AG09319 (cell line): ENCODE results near the gene NDUFB4.

Source experiments
- DNase-seq: peaks from one replicate; pipeline ENCODE4 v3.0.0-alpha.2; 2010; ENCODE audit warnings: low read depth; ENCODE audit errors: extremely low read depth
- CTCF ChIP-seq: IDR thresholded peaks from 2 replicates; pipeline ENCODE4 v1.5.1; 2011; ENCODE audit warnings: low read depth, mild to moderate bottlenecking, inconsistent platforms, low read length, moderate library complexity

Gene NDUFB4

DNA sequence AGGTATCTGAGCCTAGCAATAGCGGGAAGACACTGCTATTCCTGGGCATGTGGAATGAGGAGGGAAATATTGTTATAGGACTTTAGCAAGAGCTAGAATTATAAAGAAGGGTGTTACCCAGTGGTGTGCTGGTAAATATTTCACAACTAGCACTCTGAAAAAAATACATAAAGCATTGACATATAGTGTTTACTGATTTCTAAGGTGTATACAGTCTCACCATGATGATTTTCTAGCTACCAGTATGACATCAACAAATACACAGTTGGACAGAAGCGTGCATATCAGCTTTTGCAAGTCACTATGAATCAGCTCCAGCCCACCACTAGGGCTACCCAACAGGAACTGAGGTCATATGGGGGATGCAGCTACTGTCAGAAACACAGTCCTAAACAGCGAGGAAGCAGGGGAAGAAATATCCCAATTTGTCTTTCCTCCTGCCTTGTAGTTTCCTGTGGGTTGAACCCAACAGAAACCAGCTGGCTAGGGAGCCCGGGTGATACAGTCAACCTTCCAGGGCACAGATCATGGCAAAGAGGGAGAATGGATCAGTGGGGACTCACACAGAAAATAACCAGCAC is 46.3 kb downstream of the NDUFB4 start:
- TF ChIP-seq CTCF, result no peak
- no peak for DNase-seq

DNA sequence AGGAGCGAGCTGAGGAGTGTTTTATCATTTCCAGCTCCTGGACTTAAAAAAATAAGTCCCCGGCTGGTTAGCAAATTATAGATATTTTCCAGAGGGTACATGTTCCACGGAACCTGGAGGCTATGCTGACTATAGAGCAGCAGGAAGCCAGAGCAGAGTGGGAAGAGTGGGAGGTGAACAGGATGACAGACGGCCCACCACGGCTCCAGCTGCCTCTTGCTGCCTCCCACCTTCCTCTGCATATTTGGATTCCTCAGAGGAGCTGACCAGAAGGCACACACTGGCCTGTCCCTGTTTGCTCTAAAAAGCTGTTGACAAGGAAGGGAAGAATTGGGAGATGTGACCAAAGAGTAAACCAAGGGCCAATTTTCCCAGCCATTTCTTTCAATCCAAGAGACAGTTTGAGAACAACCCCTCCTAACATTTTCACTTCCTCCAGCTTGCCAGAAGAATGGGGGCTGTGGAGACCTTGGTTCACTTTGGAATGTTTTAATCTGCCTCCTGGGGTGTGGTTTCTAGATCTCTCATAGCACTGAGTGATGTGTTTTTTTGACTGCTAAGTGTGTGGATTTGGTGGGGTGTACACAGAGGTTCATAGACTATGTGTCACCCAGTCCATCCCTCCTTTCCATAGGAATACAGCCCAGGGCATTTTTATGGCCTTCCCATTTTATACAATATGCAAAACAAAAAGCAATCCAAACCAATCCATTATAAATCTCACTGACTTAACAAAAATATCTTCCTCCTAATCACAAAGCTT is 49.1 kb downstream of the NDUFB4 start:
- no peak for DNase-seq

GRCh38 chr3:120646771-120647432 is 50.8 kb downstream of the NDUFB4 start:
- TF ChIP-seq CTCF, result no peak
- no peak for DNase-seq

More for the DNA sequence above, 49.1 kb downstream of the NDUFB4 start:
- no peak for TF ChIP-seq CTCF

- no peak for DNase-seq
- no peak for TF ChIP-seq CTCF
These were observed 52.2 kb downstream of the NDUFB4 start for GRCh38 chr3:120648290-120648689.

- no peak for DNase-seq
- TF ChIP-seq CTCF, result no peak
These were observed 53.7 kb downstream of the NDUFB4 start for GRCh38 chr3:120649830-120650233.

- DNase-seq, result no peak
- TF ChIP-seq CTCF, result no peak
These were observed 54.2 kb downstream of the NDUFB4 start for GRCh38 chr3:120650311-120650710.
